GM19023 (cell line): ENCODE data around the gene DAPK2.
"Not testable (repeated sequence)": the region's sequence is repeated elsewhere in the genome, so short reads cannot be mapped to it uniquely, and the experiment has no call there.

Source experiments
- ATAC-seq: cut with Tn5 transposase; IDR thresholded peaks from one replicate; pipeline ENCODE4 v1.9.1; 2021; ENCODE audit warnings: mild to moderate bottlenecking, moderate library complexity; ENCODE audit not compliant: unreplicated experiment

Gene DAPK2

DNA sequence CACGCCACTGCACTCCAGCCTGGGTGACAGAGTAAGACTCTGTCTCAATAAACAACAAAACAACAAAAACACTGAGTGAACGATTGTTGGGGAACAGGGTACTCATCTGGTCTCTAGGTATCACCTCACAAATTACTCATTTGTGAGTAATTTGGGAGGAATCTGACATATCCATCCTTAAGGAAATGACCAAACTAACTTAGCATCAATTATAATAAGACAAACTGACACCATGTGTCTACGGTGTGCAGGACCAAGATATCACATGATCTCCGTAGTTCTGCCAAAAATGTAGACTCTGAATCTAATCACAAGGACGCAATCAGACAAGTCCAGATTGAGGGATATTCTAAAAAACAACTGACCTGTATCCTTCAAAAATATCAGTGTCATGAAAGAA is 12.0 kb upstream of the DAPK2 start:
- no peak for ATAC-seq

DNA sequence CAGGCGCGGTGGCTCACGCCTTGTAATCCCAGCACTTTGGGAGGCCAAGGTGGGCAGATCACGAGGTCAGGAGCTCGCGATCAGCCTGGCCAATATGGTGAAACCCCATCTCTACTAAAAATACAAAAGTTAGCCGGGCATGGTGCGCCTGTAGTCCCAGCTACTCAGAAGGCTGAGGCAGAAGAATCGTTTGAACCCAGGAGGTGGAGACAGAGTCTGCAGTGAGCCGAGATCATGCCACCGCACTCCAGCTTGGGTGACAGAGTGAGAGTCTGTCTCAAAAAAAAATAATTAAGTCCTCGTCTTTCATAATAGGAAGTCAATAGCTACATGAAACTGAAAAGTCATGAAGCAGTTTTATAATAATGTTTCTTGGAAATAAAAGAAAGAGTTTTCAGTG is 7.4 kb upstream of the DAPK2 start:
- ATAC-seq = not testable (repeated sequence)

DNA sequence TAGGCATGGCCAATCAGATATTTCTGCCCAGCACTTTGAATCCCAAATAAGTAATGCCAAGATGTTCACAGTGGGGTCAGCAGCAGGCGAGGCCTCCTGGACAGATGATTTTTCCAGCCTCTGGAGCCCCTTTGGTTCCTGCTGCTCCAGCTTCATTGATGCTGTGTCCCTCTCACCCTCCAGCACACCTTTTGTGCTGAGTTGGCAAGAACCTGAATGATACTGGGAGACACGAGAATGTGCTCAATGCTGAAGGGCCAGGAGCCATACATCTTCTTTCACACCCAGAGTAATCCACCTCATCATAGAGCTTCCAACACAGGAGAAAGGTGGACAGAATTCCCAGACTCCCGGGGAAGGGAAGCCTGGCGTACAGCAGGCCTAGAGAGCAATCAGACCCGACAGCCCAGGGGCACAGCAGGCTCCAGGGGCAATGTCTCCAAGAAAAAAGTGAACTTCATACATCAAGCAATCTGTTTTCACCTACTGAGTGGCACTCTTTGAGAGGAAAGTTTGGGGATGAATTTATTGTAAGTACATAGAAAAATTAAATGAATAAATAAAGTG is 6.7 kb upstream of the DAPK2 start:
- ATAC-seq = no peak

DNA sequence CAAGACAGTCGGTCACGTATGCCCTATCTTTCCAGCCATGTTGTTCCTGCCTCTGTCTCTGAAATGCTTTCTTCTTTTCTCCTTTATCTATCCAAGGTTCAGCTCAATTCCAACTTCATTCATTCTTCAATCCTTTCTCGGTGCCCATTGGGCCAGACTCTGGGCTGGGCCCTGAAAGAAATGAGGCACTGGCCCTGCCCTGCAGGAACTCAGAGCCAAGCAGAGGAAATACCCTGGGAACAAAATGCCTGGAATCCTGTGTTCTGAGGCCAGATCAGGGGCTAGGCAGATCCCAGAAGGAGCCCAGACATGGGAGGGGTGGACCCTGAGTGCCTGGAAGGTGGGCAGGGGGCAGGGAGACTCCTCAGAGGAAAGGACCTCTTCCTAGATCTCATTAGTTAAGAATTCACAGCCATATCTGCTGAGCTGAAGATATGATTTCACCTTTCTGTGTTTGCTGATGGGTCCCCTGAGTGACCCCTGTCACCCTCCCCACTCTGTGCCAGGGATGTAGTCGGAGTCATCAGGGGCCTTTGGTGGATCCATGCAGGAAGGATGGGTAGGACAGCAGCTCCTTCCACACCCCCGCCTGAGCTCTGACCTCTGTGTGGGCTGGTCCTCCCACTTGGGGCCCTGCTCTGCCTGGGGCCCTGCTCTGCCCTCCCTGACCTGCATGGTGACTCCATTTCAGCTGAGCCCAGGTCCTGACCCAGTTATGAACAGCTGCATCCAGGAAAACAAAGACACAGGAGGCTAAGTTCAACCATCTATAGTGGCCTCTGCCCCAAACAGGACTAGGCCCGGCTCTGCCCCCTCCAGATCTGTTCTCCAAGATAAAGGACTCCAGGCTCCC is 5.3 kb upstream of the DAPK2 start:
- no peak for ATAC-seq

DNA sequence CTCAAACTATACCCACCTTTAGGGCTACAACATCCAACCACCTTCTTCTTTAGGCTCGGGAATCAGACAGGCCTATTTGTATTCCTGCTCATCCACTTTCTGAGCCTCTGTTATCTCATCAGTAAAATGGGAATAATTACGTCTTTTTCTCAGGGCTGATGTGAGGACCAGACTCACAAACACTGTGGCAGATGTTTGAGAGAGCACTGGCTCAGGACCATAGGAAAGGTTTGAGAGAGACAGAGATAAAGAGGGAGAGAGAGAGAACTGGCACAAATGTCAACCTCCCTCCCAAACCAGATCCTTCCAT is 4.8 kb upstream of the DAPK2 start:
- ATAC-seq = no peak

DNA sequence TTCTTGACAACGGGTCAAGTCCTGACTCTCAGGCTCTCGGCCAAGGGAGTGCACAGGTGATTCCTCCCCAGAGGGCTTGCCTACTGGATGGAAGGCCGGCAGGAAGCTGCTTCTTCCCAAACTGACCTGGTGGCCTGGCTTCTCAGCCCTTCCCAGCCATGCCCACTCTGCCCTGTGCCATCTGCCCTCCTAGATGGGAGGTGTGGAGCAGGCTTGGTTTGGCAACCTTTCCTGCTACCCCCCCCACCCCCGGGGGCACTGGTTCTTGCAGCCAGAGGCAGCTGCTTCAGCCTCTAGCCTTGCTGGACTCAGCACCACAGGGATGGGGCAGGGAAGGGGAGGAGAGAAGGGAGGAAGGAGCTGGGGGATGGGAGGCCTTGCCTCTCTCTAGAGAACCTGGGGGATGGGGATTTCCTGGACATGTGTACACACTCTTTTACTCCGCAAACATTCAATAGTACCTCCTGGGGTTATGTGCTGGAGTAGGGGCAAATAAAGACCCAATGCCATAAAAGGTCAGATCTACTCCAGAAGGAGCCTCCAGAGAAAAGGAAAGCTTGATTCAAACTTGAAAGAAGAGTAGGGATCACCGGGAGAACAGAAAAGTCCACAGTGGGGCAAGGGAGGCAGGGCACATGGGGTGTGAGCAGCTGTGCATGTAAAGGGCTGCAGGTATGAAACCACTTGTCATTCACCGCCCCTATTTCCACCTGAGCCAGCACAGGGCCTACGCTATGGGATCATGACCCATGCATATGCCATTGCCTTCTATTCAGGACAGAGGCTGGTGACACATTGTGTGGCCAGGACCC is 4.2 kb upstream of the DAPK2 start:
- no peak for ATAC-seq

DNA sequence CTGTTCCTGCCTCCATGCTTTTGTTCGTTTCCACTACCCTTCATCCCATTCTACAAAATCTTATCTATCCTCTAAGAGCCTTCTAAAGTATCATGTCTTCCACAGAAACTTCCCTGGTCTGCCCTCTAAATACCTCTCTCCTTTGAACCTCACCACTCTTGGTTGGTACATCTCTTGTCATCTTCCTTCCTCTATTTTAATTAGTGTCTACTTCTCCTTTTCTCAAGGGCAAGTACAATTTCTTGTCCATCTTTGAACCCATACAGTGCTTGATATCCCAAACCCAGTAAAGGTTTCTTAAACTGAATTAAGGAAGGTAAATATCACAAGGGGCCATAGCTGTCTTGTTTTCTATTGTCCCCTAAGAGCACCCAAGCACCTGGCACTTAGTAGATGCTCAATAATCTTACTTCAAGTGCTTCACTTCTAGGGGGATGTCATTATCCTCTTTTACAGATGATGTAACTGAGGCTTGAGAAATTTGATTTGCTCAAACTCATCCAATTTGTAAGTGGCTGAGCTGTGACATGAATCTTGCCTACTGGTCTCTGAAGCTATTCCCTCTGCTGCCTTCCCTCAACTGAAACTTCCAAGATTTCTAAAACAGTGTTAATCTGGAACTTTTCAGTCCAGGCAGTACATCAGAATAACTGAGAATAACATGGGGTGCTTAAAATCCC is 2.6 kb upstream of the DAPK2 start:
- no peak for ATAC-seq

DNA sequence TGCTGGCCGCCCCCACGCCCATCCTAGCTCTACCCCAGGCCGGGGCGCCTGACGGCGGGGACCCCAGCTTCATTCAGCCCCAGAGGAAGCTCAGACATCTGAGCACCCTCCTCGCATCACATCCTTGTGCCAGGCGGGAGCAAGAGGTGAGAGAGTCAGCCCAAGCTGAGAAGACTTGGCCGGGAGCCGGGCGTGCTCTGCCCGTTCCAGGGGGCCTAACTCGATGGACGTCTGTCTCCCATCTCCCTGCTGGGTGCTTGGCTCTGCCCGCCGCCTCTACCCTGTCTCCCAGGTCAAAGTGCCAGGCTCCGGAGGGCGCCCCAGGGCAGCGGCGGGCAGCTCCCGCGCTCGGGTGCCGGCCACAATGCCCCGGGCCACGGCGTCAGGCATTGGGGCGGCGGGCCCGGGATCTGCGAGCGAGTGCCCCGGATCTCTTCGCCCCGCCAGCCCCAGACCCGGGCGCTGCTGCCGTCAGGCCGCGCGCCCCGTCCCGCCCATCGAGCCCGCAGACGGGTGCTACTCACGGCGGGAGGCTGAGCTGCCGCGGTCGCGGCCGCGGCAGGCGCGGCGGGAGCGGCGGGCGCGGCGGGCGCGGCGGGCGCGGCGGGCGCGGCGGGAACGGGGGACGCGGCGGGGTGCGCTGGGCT is 388 bp downstream of the DAPK2 start:
- peak; percentile 26 for ATAC-seq

DNA sequence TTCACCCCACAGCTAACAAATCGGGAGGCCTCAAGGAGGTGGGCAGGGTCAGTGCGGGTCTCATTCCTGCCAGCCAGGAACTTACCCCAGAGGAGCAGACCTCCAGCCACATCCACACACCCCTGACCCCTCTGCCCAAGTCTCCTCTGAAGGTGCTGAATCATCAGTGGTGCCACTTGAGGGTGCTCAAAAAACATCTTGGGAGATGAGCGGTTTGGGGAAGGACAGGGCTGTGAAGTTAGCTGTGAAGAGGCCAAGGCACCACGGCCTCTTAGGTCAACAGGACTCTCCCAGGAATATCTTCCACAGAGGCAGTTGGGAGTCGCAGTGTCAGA is 1.2 kb downstream of the DAPK2 start:
- ATAC-seq = no peak

DNA sequence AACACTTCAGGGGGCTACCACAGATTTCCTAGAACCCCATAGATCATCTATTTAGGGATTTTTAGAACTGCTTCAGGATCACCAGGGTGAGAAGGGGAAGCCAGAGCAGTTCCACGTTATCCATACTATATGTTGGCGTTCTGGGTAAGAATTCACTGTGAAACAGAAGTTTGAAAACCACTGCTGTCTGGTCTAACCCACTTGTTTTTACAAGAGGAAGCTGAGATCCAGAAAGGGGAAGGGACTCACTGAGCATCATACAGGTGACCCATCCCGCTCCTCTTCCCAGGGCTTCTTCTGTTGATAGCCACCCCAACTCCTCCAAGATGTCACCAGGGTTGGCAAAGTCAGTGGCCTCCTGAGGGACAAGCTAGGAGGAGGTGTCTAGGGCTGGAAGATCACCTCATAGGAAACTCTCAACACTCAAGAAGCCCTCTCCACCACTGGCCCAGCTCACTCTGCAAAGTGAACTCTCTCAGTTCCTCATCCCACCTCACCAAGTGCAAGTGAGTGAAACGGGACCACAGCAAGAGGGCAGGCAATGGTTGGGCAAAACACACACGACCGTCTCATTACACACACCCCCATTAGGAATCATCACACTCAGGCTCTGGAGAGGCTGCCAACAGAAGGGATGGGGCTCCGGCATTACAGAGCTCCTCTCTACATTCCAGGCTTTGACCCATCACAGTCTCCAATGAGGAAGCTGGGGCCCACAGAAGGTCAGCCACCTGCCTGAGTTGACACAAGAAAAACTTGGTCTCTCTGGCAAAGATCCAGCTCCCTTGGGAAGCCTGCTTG is 1.8 kb downstream of the DAPK2 start:
- ATAC-seq = peak; percentile 62

DNA sequence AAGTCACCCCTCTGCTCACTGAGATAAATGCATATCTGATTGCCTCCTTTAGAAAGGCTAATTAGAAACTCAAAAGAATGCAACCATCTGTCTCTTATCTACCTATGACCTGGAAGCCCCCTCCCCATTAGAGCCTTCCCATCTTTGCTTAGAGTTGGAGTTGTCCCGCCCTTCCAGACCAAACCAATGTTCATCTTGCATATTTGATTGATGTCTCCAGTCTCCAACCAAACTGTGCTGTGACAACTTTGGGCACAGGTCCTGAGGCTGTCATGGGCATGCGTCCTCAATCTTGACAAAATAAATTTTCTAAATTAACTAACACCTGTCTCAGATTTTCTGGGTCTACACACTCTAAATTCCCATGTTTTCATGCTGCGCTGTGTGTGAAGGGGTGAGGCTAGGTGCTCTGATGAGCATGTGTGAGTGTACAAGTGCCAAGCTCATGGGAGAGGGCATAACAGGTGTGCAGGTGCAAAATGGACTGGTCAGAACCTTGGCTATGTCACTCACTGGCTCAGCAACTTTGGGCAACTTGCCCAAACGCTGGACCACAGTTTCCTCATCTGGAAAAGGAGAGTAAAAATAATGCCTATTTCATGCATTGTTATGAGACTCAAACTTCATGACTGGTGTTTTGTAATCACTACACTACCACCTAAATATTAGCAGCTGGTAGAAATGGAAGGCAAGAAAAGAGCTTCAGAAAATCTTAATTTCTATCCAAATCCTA is 7.2 kb downstream of the DAPK2 start:
- ATAC-seq = no peak

DNA sequence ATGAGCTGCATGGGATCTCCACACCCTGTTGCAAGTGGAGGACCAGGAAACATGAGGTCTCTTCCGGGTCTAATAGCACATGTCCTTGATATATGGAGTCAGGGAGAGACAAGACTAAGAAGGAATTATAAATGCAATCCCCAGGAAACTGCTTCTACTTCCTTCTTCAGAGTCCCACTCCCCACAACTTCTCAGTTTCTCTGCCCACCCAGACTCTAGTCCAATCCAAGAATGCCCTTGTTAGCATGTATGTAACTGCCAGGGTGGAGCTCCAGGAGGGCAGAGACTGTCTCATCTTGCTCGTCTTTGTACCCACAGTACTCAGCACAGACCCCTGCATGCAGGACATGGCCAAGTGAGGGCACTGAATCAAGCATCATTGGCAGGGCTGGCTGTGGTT is 8.3 kb downstream of the DAPK2 start:
- no peak for ATAC-seq

DNA sequence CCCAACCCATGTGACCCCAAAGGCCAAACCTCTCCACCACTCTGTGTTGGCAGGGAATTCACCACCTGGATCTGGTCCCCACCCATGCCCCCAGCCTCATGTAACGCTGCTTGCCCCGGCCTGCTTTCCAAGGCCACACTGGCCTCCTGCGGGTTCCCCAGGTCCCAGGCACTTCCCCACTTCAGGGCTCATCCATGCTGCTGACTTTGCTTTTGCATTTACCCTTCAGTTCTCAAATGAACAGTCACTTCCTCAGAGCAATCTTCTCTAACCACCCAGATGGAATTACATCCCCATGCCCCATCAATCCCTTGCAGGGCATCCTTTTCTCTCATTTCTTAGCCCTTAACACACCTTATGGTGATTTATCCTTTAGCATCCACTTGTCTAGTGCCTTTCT is 9.2 kb downstream of the DAPK2 start:
- ATAC-seq = no peak

DNA sequence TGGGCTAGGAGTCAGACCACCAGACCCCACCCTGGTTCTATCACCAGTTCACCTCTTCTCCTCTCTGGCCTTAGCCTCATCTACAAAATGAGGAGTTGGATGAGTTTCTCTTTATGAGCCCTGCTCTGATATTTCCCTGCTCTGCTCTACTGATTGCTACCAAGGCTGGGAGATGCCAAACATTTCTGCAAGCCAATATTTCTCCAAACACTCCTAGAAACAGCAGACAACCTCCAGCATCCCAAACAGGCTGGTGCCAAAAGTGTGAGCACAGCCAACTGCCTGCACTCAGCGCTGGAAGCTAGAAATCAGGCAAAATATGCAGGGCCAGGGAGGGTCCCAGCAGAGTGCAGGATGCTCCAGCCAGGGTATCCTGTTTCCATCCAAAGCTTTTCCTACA is 10.8 kb downstream of the DAPK2 start:
- no peak for ATAC-seq

DNA sequence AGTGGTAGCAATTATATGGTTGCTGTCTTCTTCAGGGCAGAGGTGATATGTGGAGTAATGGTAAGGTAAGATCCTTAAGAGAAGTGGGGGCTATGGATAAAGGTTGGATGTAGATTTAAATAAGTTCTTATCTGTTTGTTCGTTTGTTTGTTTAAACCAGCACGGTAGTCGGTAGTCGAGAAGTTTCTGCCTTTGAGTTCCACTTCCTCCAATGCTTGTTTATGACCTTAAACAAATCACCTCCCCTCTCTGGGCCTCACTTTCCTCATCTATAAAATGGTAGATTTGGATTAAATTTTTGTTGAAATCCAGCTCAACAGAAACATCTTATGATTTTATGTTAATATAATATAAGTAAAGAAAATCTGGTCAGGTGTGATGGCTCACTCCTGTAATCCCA is 11.8 kb downstream of the DAPK2 start:
- ATAC-seq = no peak

DNA sequence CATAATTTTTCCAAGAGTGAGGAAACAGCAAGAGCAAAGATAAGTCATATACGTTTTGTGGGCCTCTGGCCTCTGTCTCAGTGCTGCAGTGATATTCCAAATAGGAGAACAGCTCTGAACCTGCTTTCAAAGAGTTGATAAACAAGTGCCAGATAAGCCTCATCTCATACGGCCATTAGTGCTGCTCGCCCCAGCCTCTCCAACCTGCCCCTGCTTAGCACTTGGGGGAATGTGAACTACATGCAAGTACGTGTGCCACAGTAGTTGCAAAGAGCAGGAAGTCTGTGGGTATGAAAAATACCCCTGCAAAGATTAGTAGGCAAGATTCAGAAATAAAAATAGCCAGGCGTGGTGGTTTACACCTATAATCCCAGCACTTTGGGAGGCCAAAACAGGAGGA is 14.0 kb downstream of the DAPK2 start:
- ATAC-seq = no peak

DNA sequence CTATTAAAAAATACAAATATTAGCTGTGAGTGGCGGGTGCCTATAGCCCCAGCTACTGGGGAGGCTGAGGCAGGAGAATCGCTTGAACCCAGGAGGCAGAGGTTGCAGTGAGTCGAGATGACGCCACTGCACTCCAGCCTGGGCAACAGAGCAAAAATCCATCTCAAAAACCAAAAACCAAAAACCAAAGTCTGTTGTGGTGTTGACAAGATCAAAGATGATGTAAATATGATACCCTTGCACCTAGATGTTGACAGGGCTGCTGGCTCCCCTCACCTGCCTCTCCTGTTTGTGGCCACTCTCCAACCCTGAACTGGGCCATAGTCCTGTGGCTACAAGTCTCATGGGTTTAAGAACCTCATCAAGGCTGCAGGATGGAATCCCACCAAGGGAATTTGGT is 16.2 kb downstream of the DAPK2 start:
- ATAC-seq = no peak

DNA sequence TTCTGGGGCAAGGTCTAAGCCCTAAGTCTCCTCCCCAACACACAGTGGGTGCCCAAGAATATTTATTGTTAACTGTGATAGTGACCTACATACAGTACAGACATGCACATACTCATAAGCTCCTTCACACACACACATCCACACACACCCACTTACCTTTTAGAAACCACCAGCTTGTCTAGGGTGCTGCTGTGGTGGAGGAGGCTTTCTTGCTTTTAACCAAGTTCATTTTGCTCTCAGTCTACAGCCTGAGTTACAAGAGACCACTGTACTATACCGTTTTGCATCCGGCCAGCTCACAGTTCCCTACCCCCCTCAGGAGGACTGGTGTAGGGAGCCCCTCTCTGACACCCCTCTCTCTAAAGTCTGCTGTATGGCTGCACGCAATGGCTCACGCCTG is 16.7 kb downstream of the DAPK2 start:
- no peak for ATAC-seq

DNA sequence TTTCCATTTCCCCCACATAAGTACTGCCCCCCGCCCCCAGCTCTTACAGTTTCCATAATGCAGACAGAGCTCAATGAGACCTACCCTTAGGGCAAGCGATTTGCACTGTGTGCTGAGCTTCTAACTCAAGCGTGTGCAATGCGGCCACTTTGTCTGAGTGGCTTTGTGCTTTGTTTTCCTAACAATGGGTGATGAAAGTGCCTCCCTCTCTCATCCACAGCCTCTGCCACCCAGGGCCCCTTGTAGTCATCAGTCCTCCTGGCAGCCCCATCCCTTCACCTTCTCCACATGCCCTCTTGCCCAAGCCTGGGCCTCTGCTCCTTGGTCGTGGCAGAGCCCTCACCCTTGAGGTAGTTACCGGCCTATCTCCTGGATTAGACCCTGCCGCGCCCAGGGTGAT is 17.2 kb downstream of the DAPK2 start:
- ATAC-seq = no peak

DNA sequence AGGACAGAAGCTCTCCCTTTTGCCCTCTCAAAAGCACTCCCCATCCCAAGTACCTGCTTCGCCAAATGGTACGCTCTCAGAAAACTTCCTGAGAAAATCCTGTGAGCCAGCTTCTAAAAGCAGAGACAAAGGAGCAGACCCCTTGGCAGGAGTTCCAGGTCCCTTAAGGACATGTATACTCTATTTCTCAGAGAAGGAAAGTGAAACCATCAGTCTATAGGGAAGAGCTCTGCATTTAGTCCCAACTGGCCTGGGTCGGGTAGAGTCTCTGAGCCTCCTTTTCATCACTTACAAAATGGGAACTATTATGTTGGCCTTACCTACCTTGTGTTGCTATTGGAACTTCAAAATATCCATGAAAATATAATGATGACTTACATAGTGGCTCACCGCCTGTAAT is 19.7 kb downstream of the DAPK2 start:
- ATAC-seq = no peak
